ENCODE measurements around the gene TNFRSF8. TPM values are rescaled to one million over a fixed set of nuclear protein-coding genes. Genes with fewer than 3 reads are reported as not detected.

TNFRSF8 gene
- total RNA-seq, 1 experiment from 2014 or later: not detected

DNA sequence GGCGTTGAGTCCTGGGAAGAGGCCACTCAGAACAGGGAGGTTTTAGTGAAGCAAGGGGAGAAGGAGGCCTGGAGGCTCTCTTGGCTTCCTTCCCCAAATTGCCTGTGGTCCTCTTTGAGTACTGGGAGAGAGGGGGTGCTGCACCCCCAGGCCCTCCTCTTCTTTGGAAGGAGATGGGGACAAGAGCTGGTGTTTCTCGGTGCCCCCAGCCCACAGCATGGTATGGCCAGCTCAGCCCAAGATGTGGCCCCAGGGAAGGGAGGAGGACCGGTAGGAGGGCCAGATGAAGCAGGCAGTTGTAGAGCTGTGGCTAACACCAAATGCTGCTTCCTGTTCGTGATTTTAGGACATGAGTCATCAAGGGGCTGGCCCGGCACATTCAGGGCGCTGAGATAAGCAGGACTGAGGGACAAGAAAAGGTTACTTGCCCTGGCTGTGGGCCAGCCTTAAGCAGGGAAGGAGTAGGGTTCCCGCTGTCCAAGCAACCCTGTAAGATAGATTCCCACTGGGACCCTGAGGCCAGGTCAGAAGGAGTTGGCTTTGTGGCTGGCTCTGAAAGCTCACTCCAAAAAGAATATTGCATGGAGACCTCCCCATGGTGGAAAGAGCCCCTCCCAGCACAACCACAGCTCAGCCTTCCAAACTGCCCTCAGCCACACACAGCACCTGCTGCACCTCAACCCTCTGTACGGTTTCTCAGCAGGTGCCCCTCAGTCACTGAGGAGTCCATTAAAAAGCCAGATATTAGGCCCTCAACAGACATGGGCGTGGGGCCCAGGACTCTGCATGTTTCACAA lies 98.8 kb downstream of the TNFRSF8 start:
- BruUV-seq (replicated peaks): no TSS peak
- intact Hi-C loops (cut with micrococcal nuclease; ENCODE audit: unreplicated experiment): no loop called here
- Histone ChIP-seq H3K27ac (ENCODE audit: low read depth, low read length, poor library complexity, severe bottlenecking) (no peak overlapping the region), H3K27me3 (replicated peaks; ENCODE audit: insufficient read depth, low read depth, low read length, poor library complexity) (peaks cover 13% of the 10 kb centered on the region), H3K36me3 (ENCODE audit: insufficient read depth, low read length, poor library complexity, severe bottlenecking) (no peaks in the 10 kb centered on the region), H3K4me1 (ENCODE audit: insufficient read depth, low read length, poor library complexity, severe bottlenecking) (no peaks in the 10 kb centered on the region), H3K9me3 (ENCODE audit: low read depth, low read length, poor library complexity, severe bottlenecking) (no peaks in the 10 kb centered on the region), H3K4me3 (ENCODE audit: low read depth, low read length, poor library complexity, severe bottlenecking) (no peak overlapping the region)
- POLR2A ChIA-PET (ENCODE audit: low non-redundant PET): no interaction called here
- DNase-seq (ENCODE audit: low spot score): peak; percentile 44
- CTCF ChIA-PET: interaction anchor here (0.6 to 0.8 kb wide), 2 partner anchors 27 to 37 kb away, joined by 3 to 7 read pairs; no protein-coding TSS in a partner anchor
- TF ChIP-seq, protein P1, sequence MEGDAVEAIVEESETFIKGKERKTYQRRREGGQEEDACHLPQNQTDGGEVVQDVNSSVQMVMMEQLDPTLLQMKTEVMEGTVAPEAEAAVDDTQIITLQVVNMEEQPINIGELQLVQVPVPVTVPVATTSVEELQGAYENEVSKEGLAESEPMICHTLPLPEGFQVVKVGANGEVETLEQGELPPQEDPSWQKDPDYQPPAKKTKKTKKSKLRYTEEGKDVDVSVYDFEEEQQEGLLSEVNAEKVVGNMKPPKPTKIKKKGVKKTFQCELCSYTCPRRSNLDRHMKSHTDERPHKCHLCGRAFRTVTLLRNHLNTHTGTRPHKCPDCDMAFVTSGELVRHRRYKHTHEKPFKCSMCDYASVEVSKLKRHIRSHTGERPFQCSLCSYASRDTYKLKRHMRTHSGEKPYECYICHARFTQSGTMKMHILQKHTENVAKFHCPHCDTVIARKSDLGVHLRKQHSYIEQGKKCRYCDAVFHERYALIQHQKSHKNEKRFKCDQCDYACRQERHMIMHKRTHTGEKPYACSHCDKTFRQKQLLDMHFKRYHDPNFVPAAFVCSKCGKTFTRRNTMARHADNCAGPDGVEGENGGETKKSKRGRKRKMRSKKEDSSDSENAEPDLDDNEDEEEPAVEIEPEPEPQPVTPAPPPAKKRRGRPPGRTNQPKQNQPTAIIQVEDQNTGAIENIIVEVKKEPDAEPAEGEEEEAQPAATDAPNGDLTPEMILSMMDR (conservative IDR thresholded peaks at IDR 0.05; ENCODE audit: low read depth, low read length): no peak
- TF ChIP-seq EZH2 (IDR thresholded peaks at IDR 0.05; ENCODE audit: borderline replicate concordance, low read depth, low read length, poor library complexity, severe bottlenecking): no peak

DNA sequence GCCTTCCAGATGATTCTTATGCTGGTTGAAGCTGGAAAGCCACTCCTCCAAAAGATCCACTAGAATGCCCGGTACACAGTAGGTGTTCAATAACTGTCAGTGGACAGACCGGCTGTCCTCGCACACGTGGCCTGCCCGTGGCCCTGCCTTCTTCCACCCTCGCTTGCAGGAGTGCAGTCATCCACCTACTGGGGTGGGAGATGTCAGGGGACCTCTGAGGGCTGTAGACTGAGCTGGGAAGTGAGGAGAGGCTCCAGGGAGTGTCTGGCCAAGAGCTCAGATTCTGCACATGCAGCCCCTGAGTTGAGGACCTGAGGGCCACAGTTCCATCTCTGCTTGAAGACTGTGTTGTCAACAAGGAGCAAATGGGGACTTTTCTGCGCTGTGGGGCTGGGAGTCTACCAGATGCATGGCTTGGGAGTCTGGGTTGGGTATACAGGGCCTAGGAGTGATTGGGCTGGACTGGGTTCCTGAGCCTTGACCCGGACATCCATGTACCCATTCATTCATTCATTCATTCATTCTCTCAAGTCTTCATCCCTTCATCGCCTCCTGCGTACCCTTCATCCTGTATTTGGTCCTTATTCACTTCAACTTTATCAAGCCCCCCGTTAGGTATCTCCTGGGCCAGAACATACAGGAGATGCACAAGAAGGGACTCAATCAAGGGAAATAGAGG lies 99.5 kb downstream of the TNFRSF8 start:
- Histone ChIP-seq H3K9me3 (ENCODE audit: low read depth, low read length, poor library complexity, severe bottlenecking) (no peaks in the 10 kb centered on the region), H3K36me3 (ENCODE audit: insufficient read depth, low read length, poor library complexity, severe bottlenecking) (no peaks in the 10 kb centered on the region), H3K4me3 (ENCODE audit: low read depth, low read length, poor library complexity, severe bottlenecking) (no peak overlapping the region), H3K27me3 (replicated peaks; ENCODE audit: insufficient read depth, low read depth, low read length, poor library complexity) (peaks cover 20% of the 10 kb centered on the region), H3K27ac (ENCODE audit: low read depth, low read length, poor library complexity, severe bottlenecking) (no peak overlapping the region), H3K4me1 (ENCODE audit: insufficient read depth, low read length, poor library complexity, severe bottlenecking) (no peaks in the 10 kb centered on the region)
- POLR2A ChIA-PET (ENCODE audit: low non-redundant PET): no interaction called here
- intact Hi-C loops (cut with micrococcal nuclease; ENCODE audit: unreplicated experiment): no loop called here
- TF ChIP-seq, protein P1 (conservative IDR thresholded peaks at IDR 0.05; ENCODE audit: low read depth, low read length): no peak
- no peak for TF ChIP-seq EZH2 (IDR thresholded peaks at IDR 0.05; ENCODE audit: borderline replicate concordance, low read depth, low read length, poor library complexity, severe bottlenecking)
- CTCF ChIA-PET: interaction anchor here (0.6 to 0.8 kb wide), 2 partner anchors 28 to 38 kb away, joined by 3 to 7 read pairs; no protein-coding TSS in a partner anchor
- BruUV-seq (replicated peaks): no TSS peak
- DNase-seq (ENCODE audit: low spot score): no peak

DNA sequence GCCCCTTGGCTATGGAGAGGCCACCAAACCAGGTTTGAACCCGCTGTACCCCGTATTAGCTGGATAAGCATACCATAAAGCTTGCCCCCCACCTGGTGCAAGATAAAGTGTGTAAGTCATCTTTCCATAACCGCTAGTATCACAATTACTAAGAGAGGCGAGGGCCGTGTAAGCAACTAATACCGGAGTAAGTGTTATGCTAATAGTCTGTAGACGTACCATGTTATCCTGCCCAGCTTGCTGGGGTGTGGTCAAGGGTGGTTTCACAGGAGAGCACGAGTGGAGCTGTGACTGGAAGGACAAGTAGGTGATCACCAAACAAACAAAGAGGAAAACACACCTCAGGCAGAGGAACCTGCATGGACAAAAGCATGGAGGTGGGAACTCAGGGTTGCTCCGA lies 100.1 kb downstream of the TNFRSF8 start:
- TF ChIP-seq, protein P1 (conservative IDR thresholded peaks at IDR 0.05; ENCODE audit: low read depth, low read length): no peak
- TF ChIP-seq EZH2 (IDR thresholded peaks at IDR 0.05; ENCODE audit: borderline replicate concordance, low read depth, low read length, poor library complexity, severe bottlenecking): no peak
- Histone ChIP-seq H3K36me3 (ENCODE audit: insufficient read depth, low read length, poor library complexity, severe bottlenecking) (no peaks in the 10 kb centered on the region), H3K4me1 (ENCODE audit: insufficient read depth, low read length, poor library complexity, severe bottlenecking) (no peaks in the 10 kb centered on the region), H3K27me3 (replicated peaks; ENCODE audit: insufficient read depth, low read depth, low read length, poor library complexity) (peaks cover 26% of the 10 kb centered on the region), H3K9me3 (ENCODE audit: low read depth, low read length, poor library complexity, severe bottlenecking) (no peaks in the 10 kb centered on the region), H3K4me3 (ENCODE audit: low read depth, low read length, poor library complexity, severe bottlenecking) (no peak overlapping the region), H3K27ac (ENCODE audit: low read depth, low read length, poor library complexity, severe bottlenecking) (no peak overlapping the region)
- ChIA-PET CTCF (no interaction called here), POLR2A (ENCODE audit: low non-redundant PET) (no interaction called here)
- intact Hi-C loops (cut with micrococcal nuclease; ENCODE audit: unreplicated experiment): no loop called here
- no peak for DNase-seq (ENCODE audit: low spot score)
- no TSS peak for BruUV-seq (replicated peaks)
